Type B pancreatic cell (in vitro differentiated cells): Measurements from ENCODE around the gene CEP85L. TPM values are rescaled to one million over a fixed set of nuclear protein-coding genes. Genes with fewer than 3 reads are reported as not detected.

Experiments
- DNase-seq: peaks from one replicate; pipeline ENCODE4 v3.0.0; 2021; ENCODE audit warnings: mixed read lengths; ENCODE audit not compliant: unreplicated experiment; ENCODE audit errors: extremely low spot score
- H3K27ac Mint-ChIP-seq: 2 replicates; pipeline ENCODE4 v1.8.0; 2021; ENCODE audit warnings: mild to moderate bottlenecking, mixed read lengths
- H3K27me3 Mint-ChIP-seq: 2 replicates; pipeline ENCODE4 v1.8.0; 2021; ENCODE audit warnings: mixed read lengths
- H3K36me3 Mint-ChIP-seq: 2 replicates; pipeline ENCODE4 v1.8.0; 2021; ENCODE audit warnings: mixed read lengths
- H3K4me1 Mint-ChIP-seq: one replicate; pipeline ENCODE4 v1.8.0; 2021; ENCODE audit warnings: mixed read lengths; ENCODE audit not compliant: unreplicated experiment
- H3K4me3 Mint-ChIP-seq: 2 replicates; pipeline ENCODE4 v1.8.0; 2021; ENCODE audit warnings: mild to moderate bottlenecking, mixed read lengths
- H3K9me3 Mint-ChIP-seq: 2 replicates; pipeline ENCODE4 v1.8.0; 2021; ENCODE audit warnings: mixed read lengths
- total RNA-seq: library from RNA; stranded (reverse); gene quantifications from 2 replicates; pipeline ENCODE4 v1.2.1, GENCODE V29; 2021; ENCODE audit warnings: low replicate concordance
- TF ChIP-seq, protein P1 (sequence below): fragments of 200-600 bp; sonication (generic); conservative IDR thresholded peaks from 2 replicates; pipeline ENCODE4 v1.5.0; 2021; ENCODE audit warnings: antibody characterized with exemption, mild to moderate bottlenecking

CEP85L gene
- total RNA-seq, 1 donor from 2014 or later = 16.1 TPM

GRCh38 chr6:118618676-118619377 lies 32.6 kb downstream of the CEP85L start:
- H3K4me3 Mint-ChIP-seq = no peak overlapping the region
- peaks cover 8% of the 10 kb centered on the region for H3K36me3 Mint-ChIP-seq
- TF ChIP-seq, protein P1, sequence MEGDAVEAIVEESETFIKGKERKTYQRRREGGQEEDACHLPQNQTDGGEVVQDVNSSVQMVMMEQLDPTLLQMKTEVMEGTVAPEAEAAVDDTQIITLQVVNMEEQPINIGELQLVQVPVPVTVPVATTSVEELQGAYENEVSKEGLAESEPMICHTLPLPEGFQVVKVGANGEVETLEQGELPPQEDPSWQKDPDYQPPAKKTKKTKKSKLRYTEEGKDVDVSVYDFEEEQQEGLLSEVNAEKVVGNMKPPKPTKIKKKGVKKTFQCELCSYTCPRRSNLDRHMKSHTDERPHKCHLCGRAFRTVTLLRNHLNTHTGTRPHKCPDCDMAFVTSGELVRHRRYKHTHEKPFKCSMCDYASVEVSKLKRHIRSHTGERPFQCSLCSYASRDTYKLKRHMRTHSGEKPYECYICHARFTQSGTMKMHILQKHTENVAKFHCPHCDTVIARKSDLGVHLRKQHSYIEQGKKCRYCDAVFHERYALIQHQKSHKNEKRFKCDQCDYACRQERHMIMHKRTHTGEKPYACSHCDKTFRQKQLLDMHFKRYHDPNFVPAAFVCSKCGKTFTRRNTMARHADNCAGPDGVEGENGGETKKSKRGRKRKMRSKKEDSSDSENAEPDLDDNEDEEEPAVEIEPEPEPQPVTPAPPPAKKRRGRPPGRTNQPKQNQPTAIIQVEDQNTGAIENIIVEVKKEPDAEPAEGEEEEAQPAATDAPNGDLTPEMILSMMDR = peak; percentile 81

DNA sequence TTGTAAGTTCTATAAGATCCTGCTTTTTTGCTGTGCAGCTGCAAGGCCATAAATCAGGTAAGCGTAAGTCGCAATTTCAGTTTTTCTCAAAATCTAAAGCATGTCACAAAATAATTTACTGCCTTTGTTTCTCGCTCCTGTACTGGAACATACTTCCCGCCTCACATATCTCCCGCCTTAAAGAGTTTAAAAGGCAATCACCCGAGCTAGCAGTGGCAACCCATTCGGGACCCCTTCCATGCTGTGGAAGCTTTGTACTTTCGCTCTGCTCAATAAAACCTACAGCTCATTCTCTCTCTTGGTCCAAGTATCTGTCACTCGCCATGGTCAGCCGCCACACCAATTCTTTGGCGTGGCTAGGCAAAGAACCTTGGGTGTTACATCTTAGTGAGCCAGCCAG lies 34.0 kb downstream of the CEP85L start:
- H3K27ac Mint-ChIP-seq = no peak overlapping the region
- peaks cover 8% of the 10 kb centered on the region for H3K36me3 Mint-ChIP-seq
- no peaks in the 10 kb centered on the region for H3K27me3 Mint-ChIP-seq
- TF ChIP-seq, protein P1 = no peak
- no peak for DNase-seq
- no peaks in the 10 kb centered on the region for H3K9me3 Mint-ChIP-seq
- peaks cover 5% of the 10 kb centered on the region for H3K4me1 Mint-ChIP-seq
- H3K4me3 Mint-ChIP-seq = no peak overlapping the region

More at GRCh38 chr6:118618676-118619377, 32.6 kb downstream of the CEP85L start:
- Mint-ChIP-seq H3K27me3 (no peaks in the 10 kb centered on the region), H3K9me3 (no peaks in the 10 kb centered on the region), H3K27ac (no peak overlapping the region), H3K4me1 (peaks cover 5% of the 10 kb centered on the region)
- DNase-seq = no peak

DNA sequence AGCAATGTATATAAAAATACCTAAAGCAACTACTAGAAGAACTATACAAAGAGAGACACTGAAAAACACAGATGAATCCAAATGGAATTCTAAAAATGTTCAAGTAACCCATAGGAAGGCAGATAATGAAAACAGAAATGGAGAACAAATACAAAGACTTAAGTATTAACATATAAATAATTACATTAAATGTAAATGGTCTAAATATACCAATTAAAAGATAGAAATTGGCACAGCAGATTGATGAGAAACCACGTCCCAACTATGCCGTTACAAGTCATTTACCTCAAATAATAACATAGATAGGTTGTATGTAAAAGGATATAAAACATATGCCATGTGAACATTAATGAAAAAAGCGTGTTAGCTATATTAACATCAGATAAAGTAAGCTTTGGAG lies 40.1 kb downstream of the CEP85L start:
- Mint-ChIP-seq H3K27ac (no peak overlapping the region), H3K4me1 (peaks cover 4% of the 10 kb centered on the region), H3K27me3 (no peaks in the 10 kb centered on the region), H3K9me3 (peaks cover 4% of the 10 kb centered on the region), H3K36me3 (peaks cover 8% of the 10 kb centered on the region), H3K4me3 (no peak overlapping the region)
- no peak for DNase-seq
- TF ChIP-seq, protein P1 = no peak

- peaks cover 5% of the 10 kb centered on the region for H3K36me3 Mint-ChIP-seq
- no peak overlapping the region for H3K27ac Mint-ChIP-seq
- DNase-seq = no peak
- TF ChIP-seq, protein P1 = no peak
- peaks cover 4% of the 10 kb centered on the region for H3K4me1 Mint-ChIP-seq
- H3K27me3 Mint-ChIP-seq = no peaks in the 10 kb centered on the region
- no peak overlapping the region for H3K4me3 Mint-ChIP-seq
- H3K9me3 Mint-ChIP-seq = peaks cover 2% of the 10 kb centered on the region
Observed at GRCh38 chr6:118606858-118607257, 44.5 kb downstream of the CEP85L start.

DNA sequence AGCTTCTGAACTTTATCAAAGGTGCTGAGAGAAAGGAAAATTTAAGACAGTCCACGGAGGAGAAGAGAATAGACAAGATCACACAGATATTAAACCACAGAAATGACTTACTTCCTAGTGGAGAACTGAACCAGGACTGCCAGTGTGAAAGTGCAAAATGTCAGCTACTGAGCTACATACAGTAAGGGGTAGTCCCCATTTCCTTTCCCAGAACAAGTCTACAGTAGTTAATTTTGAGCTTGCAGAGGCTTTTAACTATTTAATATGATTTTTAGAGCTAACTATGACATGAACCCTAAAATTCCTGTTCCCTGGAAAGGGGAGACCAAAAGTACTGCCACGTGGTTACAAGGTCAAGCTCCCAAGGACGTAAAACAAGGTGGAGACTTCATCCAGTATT lies 45.1 kb downstream of the CEP85L start:
- Mint-ChIP-seq H3K4me1 (peaks cover 4% of the 10 kb centered on the region), H3K36me3 (peaks cover 4% of the 10 kb centered on the region), H3K27ac (no peak overlapping the region), H3K27me3 (no peaks in the 10 kb centered on the region), H3K4me3 (no peak overlapping the region), H3K9me3 (no peaks in the 10 kb centered on the region)
- TF ChIP-seq, protein P1 = no peak
- no peak for DNase-seq
